Endothelial cell of umbilical vein (primary cell): ENCODE measurements around the gene UBXN1.

Experiments
- POLR2AphosphoS5 ChIP-seq: IDR thresholded peaks from 2 replicates; pipeline ENCODE4 v1.6.1; 2012; ENCODE audit warnings: low read depth, mild to moderate bottlenecking, control low read depth, low read length, moderate library complexity; ENCODE audit not compliant: insufficient read depth
- TF ChIP-seq, protein P1 (sequence below), 2 donors: IDR thresholded peaks; 1 replicate in 1 of 2; 2 replicates in 1 of 2; pipeline ENCODE4 v1.5.1; 2011; ENCODE audit warnings: low read length in 2 of 2, mild to moderate bottlenecking in 2 of 2, moderate library complexity in 2 of 2, control low read depth in 1 of 2, inconsistent platforms in 1 of 2, low read depth in 1 of 2; ENCODE audit not compliant: insufficient read depth in 1 of 2; ENCODE audit errors: extremely low read depth in 1 of 2

DNA sequence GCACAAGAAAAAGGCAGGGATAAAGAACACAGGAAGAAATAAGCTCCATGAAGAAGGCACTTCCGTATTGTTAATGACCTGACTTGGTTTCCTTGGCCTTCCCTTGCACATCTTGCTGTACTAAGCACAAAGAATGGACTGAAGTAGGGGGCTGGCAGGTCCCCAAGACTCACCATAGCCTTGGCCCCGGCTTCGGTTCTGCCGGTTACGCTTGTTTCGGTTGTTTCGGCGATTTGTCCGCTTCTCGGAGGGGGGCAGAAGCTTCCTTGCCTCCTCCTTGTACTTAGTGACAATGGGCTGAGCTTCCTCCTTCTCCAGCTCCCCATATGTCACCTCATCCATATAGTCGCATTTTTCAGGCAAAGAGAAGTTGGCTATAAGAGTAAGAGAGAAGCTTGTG lies 37.9 kb upstream of the UBXN1 start:
- no peak for TF ChIP-seq POLR2AphosphoS5
- TF ChIP-seq, protein P1, sequence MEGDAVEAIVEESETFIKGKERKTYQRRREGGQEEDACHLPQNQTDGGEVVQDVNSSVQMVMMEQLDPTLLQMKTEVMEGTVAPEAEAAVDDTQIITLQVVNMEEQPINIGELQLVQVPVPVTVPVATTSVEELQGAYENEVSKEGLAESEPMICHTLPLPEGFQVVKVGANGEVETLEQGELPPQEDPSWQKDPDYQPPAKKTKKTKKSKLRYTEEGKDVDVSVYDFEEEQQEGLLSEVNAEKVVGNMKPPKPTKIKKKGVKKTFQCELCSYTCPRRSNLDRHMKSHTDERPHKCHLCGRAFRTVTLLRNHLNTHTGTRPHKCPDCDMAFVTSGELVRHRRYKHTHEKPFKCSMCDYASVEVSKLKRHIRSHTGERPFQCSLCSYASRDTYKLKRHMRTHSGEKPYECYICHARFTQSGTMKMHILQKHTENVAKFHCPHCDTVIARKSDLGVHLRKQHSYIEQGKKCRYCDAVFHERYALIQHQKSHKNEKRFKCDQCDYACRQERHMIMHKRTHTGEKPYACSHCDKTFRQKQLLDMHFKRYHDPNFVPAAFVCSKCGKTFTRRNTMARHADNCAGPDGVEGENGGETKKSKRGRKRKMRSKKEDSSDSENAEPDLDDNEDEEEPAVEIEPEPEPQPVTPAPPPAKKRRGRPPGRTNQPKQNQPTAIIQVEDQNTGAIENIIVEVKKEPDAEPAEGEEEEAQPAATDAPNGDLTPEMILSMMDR (IDR thresholded peaks at IDR 0.05; ENCODE audit: extremely low read depth in 1 of 2, insufficient read depth in 1 of 2, low read depth in 1 of 2, low read length in 2 of 2), result no peak
